ENCODE results near the gene ERRFI1.

ERRFI1 gene

DNA sequence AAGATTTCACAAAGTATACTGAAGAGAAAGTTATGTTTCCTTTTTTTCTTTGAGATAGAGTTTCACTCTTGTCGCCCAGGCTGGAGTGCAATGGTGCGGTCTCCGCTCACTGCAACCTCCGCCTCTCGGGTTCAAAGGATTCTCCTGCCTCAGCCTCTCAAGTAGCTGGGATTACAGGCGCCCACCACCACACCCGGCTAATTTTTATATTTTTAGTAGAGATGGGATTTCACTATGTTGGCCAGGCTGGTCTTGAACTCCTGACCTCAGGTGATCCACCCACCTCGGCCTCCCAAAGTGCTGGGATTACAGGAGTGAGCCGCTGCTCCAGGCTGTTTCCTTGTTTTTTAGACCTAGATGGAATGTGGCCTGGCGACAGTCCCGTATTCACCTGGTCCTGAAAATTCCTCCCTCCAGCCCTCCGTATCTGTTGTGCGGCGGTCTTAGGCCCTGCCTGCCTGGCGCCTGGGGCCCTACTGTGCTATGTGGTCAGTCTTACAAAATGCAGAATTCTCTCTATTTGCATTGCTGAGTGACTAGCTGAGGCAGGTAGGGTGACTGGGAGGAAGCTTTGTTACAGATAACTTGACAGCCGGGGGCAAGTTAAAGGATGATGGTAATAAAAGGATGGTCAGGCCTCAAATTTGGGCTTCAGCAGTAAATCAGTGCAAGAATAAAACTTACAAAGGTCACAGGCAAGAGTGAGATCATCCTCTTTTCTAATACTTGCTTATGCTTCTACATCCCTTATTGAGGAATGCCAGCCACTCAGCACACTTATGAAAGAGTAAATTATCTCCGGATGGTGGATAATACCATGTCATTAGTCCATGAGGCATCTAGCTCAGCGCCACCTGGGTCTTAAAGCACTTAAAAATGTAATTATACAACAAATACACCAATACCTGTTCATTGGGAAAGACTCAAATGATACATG lies 34.3 kb downstream of the ERRFI1 start:
- Histone ChIP-seq H3K4me3 (no peak overlapping the region), H3K27me3 (no peaks in the 10 kb centered on the region), H3K4me1 (peaks cover 17 to 20% (median 19%) of the 10 kb centered on the region in 10 experiments), H3K27ac (no peak overlapping the region), H3K9me3 (replicated peaks in 1 of 11) (no peaks in the 10 kb centered on the region; a peak in 1 of 22 replicates), H4K20me1 (peaks cover 0 to 39% (median 0%) of the 10 kb centered on the region in 11 experiments; a peak in 3 of 22 replicates), H3K9ac (no peak overlapping the region), H3K4me2 (no peak overlapping the region), H3K36me3 (peaks cover 12 to 41% (median 21%) of the 10 kb centered on the region in 11 experiments; a peak in 21 of 22 replicates)
- no peak for TF ChIP-seq Cebpa-rat (IDR thresholded peaks at IDR 0.05)

DNA sequence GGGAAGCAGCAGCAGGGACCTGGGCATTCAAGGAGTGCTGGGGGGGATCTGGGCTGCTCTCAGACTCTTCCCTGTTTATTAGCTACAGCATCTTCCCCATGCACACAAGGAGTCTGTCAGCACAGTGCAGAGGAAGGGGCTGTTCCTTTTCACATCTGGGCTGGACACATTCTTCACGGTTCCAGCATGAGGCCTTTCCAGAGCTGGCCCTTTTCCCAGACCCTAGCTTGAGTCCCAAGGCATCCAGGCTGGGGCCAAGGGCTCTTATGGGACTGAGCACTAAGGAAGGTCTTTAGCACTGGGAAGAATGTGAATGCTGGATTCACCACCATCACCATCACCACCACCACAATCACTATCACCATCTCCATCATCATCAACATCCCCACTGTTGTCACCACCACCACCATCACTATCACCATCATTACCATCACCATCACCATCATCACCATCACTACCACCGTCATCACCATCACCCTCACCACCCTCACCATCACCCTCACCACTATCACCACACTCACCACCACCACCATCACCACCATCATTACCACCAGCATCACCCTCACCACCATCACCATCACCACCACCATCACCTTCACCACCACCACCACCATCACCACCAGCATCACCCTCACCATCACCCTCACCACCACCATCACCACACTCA lies 36.2 kb downstream of the ERRFI1 start:
- no peaks in the 10 kb centered on the region for H3K9me3 ChIP-seq (replicated peaks in 1 of 11)
- peaks cover 31 to 56% (median 40%) of the 10 kb centered on the region in 11 experiments for H3K36me3 ChIP-seq
- no peaks in the 10 kb centered on the region for H3K27me3 ChIP-seq
- peaks cover 17 to 20% (median 19%) of the 10 kb centered on the region in 10 experiments for H3K4me1 ChIP-seq
- no peak overlapping the region for H3K4me2 ChIP-seq
- TF ChIP-seq Cebpa-rat (IDR thresholded peaks at IDR 0.05), result no peak
- H3K4me3 ChIP-seq, result no peak overlapping the region
- no peak overlapping the region for H3K9ac ChIP-seq
- no peak overlapping the region for H3K27ac ChIP-seq
- H4K20me1 ChIP-seq, result peaks cover 0 to 51% (median 2%) of the 10 kb centered on the region in 11 experiments; a peak in 4 of 22 replicates

- H3K27ac ChIP-seq, result no peak overlapping the region
- TF ChIP-seq Cebpa-rat (IDR thresholded peaks at IDR 0.05), result no peak
Measured at GRCh38 chr1:7988576-7988975, 37.5 kb downstream of the ERRFI1 start.

DNA sequence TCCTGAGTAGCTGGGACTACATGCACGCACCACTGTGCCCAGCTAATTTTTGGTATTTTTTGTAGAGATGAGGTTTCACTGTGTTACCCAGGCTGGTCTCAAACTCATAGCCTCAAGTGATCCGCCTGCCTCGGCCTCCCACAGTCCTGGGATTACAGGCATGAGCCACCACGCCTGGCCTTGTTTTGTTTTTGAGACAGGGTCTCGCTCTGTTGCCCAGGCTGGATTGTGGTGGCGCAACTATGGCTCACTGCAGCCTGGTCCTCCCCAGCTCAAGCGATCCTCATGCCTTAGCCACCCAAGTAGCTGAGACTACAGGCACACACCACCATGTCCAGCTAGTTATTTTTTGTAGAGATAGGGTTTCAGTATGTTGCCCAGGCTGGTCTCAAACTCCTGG lies 38.6 kb downstream of the ERRFI1 start:
- H3K9me3 ChIP-seq (replicated peaks in 1 of 11), result no peaks in the 10 kb centered on the region
- TF ChIP-seq Cebpa-rat (IDR thresholded peaks at IDR 0.05), result no peak
- no peak overlapping the region for H3K4me3 ChIP-seq
- no peak overlapping the region for H3K4me2 ChIP-seq
- H3K27ac ChIP-seq, result no peak overlapping the region
- peaks cover 54 to 80% (median 63%) of the 10 kb centered on the region in 11 experiments for H3K36me3 ChIP-seq
- H3K9ac ChIP-seq, result no peak overlapping the region
- H3K4me1 ChIP-seq, result peaks cover 0 to 3% (median 0%) of the 10 kb centered on the region in 10 experiments; a peak in 4 of 20 replicates
- no peaks in the 10 kb centered on the region for H3K27me3 ChIP-seq
- peaks cover 5 to 66% (median 25%) of the 10 kb centered on the region in 11 experiments; a peak in 17 of 22 replicates for H4K20me1 ChIP-seq

More at GRCh38 chr1:7988576-7988975, 37.5 kb downstream of the ERRFI1 start:
- Histone ChIP-seq H3K4me1 (peaks cover 6 to 8% (median 8%) of the 10 kb centered on the region in 10 experiments), H3K36me3 (peaks cover 44 to 70% (median 53%) of the 10 kb centered on the region in 11 experiments), H3K4me3 (no peak overlapping the region), H3K9ac (no peak overlapping the region), H3K9me3 (replicated peaks in 1 of 11) (no peaks in the 10 kb centered on the region), H4K20me1 (peaks cover 4 to 57% (median 15%) of the 10 kb centered on the region in 11 experiments; a peak in 16 of 22 replicates), H3K27me3 (no peaks in the 10 kb centered on the region), H3K4me2 (no peak overlapping the region)

DNA sequence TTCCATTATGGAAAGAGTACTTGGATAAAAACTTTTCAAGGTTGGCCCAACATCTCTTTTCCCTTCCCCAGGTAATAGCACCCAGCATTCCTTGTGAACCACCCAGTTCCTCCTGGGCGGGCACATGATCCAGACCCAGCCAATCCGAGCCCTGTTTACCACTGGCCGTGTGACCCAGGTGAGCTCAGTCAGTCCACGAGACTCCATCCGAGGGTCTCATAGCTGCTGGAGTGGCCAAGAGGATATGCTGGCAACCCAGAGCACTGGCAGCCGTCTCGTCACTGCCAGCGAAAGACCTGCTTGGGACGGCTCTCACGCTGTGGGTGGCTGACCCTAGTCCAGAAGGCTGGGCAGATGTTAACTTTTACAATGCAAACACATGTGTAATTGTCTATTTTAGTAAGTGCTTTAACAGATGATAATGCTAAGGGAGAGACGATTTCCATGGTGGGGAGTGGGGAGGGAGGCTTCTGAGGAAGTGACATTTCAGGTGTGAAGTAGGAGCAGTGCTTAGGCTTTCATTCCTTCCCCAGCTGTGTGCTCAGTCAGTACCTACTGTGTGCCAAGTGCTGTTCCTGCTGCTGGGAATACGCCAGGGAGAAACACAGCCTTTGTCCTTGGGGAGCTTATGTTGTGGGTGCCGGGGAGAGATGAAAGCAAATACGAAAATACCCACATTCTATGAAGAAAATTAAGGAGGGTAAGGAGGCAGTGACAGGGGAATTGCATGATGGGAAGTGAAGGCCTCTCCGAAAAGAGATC lies 40.1 kb downstream of the ERRFI1 start:
- H3K4me1 ChIP-seq, result peaks cover 0 to 5% (median 0%) of the 10 kb centered on the region in 10 experiments; a peak in 5 of 20 replicates
- H3K27ac ChIP-seq, result no peak overlapping the region
- no peak for TF ChIP-seq Cebpa-rat (IDR thresholded peaks at IDR 0.05)
- no peak overlapping the region for H3K4me3 ChIP-seq
- H3K4me2 ChIP-seq, result no peak overlapping the region
- peaks cover 58 to 91% (median 70%) of the 10 kb centered on the region in 11 experiments for H3K36me3 ChIP-seq
- no peaks in the 10 kb centered on the region for H3K9me3 ChIP-seq (replicated peaks in 1 of 11)
- no peaks in the 10 kb centered on the region for H3K27me3 ChIP-seq
- no peak overlapping the region for H3K9ac ChIP-seq
- H4K20me1 ChIP-seq, result peaks cover 5 to 77% (median 34%) of the 10 kb centered on the region in 11 experiments; a peak in 19 of 22 replicates

- H3K4me1 ChIP-seq, result peaks cover 0 to 5% (median 0%) of the 10 kb centered on the region in 10 experiments; a peak in 5 of 20 replicates
- no peak overlapping the region for H3K4me3 ChIP-seq
- no peak for TF ChIP-seq Cebpa-rat (IDR thresholded peaks at IDR 0.05)
- no peak overlapping the region for H3K27ac ChIP-seq
- no peaks in the 10 kb centered on the region for H3K27me3 ChIP-seq
- no peaks in the 10 kb centered on the region for H3K9me3 ChIP-seq (replicated peaks in 1 of 11)
- H3K9ac ChIP-seq, result no peak overlapping the region
- H4K20me1 ChIP-seq, result peaks cover 10 to 87% (median 46%) of the 10 kb centered on the region in 11 experiments; a peak in 20 of 22 replicates
- no peak overlapping the region for H3K4me2 ChIP-seq
- peaks cover 70 to 97% (median 77%) of the 10 kb centered on the region in 11 experiments for H3K36me3 ChIP-seq
Measured at GRCh38 chr1:7984811-7985210, 41.3 kb downstream of the ERRFI1 start.

- no peak overlapping the region for H3K4me3 ChIP-seq
- H3K9ac ChIP-seq, result no peak overlapping the region
- TF ChIP-seq Cebpa-rat (IDR thresholded peaks at IDR 0.05), result no peak
- H3K27ac ChIP-seq, result no peak overlapping the region
- H4K20me1 ChIP-seq, result peaks cover 14 to 88% (median 56%) of the 10 kb centered on the region in 11 experiments; a peak in 20 of 22 replicates
- H3K4me2 ChIP-seq, result no peak overlapping the region
- peaks cover 0 to 5% (median 0%) of the 10 kb centered on the region in 10 experiments; a peak in 5 of 20 replicates for H3K4me1 ChIP-seq
- H3K27me3 ChIP-seq, result no peaks in the 10 kb centered on the region
- peaks cover 85 to 97% (median 88%) of the 10 kb centered on the region in 11 experiments for H3K36me3 ChIP-seq
- no peaks in the 10 kb centered on the region for H3K9me3 ChIP-seq (replicated peaks in 1 of 11)
Measured at GRCh38 chr1:7983086-7983778, 42.9 kb downstream of the ERRFI1 start.

DNA sequence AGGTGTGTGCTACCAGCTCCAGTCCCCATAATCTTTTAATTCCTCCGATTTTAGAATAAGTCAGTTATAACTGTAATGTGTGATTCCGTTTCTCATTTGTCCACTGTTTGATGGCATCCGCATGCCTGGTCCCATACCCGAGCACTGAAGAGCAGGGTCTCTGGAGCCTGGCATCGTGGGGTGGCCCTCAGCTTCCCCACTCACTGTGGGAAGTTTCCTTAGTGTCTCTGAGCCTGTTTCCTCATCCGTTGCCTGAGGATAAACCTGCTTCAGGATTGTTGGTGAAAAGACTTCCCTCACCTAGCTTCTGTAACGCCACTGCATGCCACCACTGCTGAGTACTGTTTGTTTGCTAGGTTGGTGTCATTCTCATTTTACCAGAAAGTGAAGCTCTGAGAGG lies 45.1 kb downstream of the ERRFI1 start:
- Histone ChIP-seq H3K27ac (no peak overlapping the region), H3K36me3 (peaks cover 88 to 98% (median 92%) of the 10 kb centered on the region in 11 experiments), H4K20me1 (peaks cover 27 to 95% (median 72%) of the 10 kb centered on the region in 11 experiments; a peak in 20 of 22 replicates), H3K4me2 (no peak overlapping the region), H3K9ac (no peak overlapping the region), H3K4me1 (peaks cover 0 to 5% (median 0%) of the 10 kb centered on the region in 10 experiments; a peak in 5 of 20 replicates), H3K27me3 (no peaks in the 10 kb centered on the region), H3K9me3 (replicated peaks in 1 of 11) (no peaks in the 10 kb centered on the region), H3K4me3 (no peak overlapping the region)
- TF ChIP-seq Cebpa-rat (IDR thresholded peaks at IDR 0.05), result no peak
